Ramos (cell line): Measurements from ENCODE around the gene SCAF4.
"Not testable (repeated sequence)": the region's sequence is repeated elsewhere in the genome, so short reads cannot be mapped to it uniquely, and the experiment has no call there.

Source experiments
- in situ Hi-C: fragments of 300-500 bp; cut with MboI; formaldehyde crosslinking; loops from one replicate; pipeline ENCODE4 v1.14.3; 2022; ENCODE audit warnings: low sequenced_read_pairs; ENCODE audit not compliant: unreplicated experiment

SCAF4 gene

DNA sequence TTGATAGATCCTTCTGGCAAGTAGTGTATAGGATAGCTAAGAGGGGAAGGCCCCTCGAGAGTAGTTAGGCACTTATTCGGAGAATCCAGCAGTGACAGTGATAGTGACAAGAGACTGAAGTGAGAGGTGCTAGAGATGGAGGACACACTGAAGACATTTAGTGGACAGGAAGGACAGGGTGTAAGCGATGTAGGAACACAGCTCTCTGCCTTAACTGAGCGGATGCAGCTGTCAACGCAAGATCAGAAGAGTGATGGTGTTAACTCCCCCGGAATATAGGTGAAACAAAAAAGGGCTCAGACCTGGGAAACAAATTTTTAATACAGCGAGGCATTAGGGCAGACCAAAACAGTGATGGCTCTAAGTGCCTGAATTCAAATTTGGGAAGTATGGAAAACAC is 56.6 kb downstream of the SCAF4 start:
- in situ Hi-C loops, result no loop called here

DNA sequence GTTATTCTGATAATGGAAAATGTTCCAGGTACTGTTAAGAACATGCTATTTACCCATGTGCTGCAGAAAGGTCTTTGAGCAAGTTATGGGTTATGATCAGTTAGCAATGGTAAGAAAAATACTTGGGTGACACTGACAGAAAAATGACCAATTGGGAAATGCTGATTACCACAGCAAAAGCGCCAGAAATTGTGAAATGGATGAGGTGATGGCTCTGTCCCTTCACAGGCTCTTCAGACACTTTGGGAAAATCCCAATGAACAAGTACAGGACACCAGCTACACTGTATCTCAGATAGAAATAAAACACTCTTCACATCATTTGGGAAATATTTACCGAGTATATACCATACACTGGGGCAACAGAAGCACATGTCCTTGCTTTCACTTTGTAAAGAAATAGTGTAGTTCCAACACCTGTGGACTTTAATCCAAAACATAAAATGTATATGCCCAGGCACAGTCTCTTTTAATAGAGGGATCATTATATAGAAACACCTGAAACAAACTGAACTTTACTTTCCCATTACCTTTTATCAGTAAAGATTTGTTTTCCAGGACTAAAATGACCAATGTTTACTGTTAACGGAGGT is 58.5 kb downstream of the SCAF4 start:
- in situ Hi-C loops, result no loop called here

DNA sequence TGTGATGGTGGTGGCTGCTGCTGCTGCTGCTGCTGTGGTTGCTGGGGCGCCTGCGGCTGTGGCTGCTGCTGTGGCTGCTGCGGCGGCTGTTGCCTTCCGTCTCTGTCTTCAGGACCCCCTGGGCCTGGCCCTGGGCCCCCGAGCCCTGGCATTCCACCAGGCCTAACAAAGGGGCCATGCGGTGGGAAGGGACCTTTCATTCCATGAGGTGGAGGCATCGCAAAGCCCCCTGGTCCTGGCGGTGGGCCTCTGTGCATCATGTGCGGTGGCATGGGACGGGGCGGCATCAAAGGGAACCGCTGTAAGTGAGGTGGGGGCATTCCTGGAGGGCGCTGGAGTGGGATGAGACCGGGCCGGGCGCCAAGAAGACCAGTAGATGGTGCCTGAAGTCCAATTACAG is 60.0 kb downstream of the SCAF4 start:
- in situ Hi-C loops, result no loop called here

DNA sequence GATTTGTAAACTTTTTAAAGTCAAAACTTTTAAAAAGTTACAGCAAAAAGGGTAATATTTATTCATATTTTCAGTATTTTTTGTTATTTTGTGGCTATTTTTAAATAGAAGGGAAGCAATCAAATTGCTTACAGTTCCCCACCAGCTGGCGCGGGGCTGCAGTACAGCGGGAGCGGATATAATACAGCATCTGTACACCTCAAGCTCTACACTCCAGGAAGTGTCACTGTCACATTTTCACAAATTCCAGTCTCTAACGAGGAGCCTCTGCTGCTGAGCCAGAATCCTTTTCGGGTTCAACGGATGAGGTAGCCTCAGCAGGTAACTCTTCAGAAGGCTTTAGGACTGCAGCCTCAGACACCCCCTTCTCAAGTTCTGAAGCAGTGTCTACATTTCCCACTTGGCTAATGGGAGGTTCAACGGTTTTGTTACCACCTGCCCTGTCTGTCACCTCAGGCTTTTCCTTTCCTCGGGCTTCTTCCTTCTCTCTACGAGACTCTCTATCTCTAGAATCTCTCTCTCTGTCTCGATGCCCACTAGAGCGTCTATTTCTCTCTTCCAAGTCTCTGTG is 60.7 kb downstream of the SCAF4 start:
- in situ Hi-C loops, result no loop called here

DNA sequence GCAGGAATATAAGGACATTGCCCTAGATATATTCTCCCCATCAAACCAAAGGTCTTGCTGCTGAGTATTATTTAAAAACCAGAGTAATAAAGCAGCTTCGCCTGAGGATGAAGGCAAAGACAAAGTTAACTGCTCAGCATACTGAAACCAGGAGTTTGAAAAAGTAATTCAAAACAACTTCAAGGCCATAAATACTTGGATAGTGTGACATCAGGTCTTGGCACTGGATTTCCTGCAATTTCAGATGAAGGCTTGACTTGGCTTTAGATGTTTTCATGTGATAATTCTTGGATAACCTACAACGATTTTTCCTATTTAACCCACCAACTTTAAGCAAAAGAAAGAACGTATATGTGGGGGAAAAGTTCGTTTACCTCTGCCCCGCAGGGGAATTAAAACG is 61.8 kb downstream of the SCAF4 start:
- in situ Hi-C loops, result no loop called here

DNA sequence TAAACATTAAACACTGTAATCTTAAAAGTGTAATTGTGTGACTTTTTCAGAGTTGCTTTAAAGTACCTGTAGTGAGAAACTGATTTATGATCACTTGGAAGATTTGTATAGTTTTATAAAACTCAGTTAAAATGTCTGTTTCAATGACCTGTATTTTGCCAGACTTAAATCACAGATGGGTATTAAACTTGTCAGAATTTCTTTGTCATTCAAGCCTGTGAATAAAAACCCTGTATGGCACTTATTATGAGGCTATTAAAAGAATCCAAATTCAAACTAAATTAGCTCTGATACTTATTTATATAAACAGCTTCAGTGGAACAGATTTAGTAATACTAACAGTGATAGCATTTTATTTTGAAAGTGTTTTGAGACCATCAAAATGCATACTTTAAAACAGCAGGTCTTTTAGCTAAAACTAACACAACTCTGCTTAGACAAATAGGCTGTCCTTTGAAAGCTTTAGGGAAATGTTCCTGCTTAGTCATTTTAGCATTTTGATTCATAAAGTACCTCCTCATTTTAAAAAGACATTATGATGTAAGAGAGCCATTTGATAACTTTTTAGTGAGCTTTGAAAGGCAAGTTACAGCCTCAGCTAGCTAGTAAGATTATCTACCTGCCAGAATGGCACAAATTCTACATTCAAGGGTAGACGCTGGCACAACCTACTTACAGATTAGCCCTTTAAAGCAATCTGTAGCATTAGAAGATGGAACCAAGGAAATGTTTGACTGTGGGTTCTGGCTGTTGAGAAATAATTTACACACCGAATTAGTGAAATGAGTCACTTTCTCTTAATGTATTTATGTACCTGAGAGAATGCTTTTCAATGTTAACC is 63.0 kb downstream of the SCAF4 start:
- in situ Hi-C loops, result no loop called here

DNA sequence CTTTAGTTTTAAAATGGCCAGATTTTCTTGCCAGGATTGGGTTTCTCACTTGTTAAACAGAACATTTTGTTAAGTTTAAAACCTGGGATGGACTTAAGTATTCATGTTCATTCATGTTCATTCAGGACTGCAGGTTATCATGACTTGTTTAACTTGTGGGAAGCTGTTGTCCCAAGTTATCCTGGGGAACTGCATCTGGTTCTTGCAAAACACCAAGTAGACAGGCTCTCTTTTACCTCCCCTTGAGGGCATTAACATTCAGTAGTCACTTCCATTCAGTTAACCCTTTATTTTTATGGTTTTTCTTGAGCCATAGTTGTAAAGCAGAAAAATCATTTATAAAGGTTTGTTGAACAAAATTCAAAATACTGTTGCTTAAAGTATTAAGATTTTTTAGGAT is 64.3 kb downstream of the SCAF4 start:
- in situ Hi-C loops, result no loop called here

DNA sequence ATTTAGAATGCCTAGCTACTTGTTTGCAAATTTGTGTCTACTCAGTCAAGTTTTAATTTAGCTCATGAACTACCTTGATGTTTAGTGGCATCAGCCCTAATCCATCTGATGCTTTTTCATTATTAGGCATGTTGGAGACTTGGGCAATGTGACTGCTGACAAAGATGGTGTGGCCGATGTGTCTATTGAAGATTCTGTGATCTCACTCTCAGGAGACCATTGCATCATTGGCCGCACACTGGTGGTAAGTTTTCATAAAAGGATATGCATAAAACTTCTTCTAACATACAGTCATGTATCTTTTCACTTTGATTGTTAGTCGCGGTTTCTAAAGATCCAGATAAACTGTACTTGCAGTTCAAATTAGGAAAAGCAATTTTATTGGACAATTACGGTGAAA is 64.8 kb downstream of the SCAF4 start:
- in situ Hi-C loops, result no loop called here

DNA sequence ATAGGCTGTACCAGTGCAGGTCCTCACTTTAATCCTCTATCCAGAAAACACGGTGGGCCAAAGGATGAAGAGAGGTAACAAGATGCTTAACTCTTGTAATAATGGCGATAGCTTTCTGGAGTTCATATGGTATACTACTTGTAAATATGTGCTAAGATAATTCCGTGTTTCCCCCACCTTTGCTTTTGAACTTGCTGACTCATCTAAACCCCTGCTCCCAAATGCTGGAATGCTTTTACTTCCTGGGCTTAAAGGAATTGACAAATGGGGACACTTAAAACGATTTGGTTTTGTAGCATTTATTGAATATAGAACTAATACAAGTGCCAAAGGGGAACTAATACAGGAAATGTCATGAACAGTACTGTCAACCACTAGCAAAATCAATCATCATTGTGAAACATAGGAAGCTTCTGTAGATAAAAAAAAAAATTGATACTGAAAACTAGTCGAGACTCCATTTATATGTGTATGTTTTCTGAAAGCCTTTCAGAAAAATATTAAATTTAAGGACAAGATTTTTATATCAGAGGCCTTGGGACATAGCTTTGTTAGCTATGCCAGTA is 65.4 kb downstream of the SCAF4 start:
- in situ Hi-C loops, result no loop called here

DNA sequence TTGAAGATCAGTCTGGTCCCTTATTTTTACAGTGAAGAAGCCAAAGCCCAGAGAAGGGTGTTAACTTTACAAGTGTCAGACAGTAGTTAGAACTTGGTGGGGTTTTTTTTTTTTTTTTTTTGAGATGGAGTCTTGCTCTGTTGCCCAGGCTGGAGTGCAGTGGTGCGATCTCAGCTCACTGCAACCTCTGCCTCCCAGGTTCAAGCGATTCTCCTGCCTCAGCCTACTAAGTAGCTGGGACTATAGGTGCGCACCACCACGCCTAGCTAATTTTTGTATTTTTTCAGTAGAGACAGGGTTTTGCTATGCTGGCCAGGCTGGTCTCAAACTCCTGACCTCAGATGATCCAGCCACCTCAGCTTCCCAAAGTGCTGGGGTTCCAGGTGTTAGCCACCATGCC is 66.0 kb downstream of the SCAF4 start:
- in situ Hi-C loops, result not testable (repeated sequence)

DNA sequence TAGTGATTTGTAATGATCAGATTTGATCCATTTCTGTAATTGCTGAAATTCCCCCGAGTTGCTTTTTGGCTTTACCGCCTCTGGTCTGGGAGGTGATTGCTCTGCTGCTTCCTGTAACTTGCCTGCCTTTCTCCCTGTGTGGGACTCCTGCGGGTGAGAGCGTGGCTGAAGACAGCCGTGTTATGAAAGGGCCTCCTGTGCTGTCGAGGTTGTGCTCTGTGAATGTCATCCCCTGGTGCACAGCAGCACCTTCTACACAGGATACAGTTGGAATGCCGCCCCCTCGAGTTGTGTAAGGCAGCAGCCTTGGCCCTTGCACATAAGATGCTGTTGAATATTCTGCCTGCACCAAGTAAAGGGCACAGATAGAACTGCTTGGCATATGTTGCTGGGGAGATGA is 66.5 kb downstream of the SCAF4 start:
- in situ Hi-C loops, result no loop called here

DNA sequence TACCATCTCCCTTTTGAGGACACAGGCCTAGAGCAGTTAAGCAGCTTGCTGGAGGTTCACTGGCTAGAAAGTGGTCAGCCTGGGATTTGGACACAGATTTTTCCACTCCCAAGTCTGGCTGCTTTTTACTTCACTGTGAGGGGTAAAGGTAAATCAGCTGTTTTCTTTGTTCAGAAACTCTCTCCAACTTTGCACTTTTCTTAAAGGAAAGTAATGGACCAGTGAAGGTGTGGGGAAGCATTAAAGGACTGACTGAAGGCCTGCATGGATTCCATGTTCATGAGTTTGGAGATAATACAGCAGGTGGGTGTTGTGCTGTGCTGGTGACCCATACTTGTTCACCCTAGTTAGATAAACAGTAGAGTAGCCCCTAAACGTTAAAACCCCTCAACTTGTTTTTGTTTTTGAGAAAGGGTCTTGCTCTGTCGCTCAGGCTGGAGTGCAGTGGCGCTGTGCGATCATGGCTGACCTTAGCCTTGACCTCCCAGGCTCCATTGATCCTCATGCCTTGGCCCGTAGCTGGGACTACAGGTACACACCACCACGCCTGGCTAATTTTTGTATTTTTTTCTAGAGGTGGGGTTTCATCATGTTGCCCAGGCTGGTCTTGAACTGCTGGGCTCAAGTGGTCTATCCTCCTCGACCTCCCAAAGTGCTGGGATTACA is 68.2 kb downstream of the SCAF4 start:
- in situ Hi-C loops, result no loop called here

DNA sequence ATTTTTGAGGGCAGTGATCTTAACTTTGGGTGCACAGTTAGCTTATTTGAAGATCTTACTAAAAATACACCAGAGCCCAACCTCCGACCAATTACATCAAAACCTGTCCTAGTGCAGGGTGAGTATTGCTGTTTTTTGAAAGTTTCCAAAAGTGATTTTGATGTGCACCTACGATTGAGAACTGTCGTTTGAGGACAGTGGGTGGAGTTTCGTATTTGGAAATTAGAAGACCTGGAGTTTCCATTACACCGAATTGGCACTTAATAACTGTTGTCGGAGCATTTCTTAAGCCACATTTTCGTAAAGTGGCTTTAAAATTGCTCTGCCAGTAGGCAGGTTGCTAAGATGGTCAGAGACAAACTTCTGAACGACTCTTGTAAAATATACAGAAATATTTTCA is 71.3 kb downstream of the SCAF4 start:
- in situ Hi-C loops, result no loop called here

DNA sequence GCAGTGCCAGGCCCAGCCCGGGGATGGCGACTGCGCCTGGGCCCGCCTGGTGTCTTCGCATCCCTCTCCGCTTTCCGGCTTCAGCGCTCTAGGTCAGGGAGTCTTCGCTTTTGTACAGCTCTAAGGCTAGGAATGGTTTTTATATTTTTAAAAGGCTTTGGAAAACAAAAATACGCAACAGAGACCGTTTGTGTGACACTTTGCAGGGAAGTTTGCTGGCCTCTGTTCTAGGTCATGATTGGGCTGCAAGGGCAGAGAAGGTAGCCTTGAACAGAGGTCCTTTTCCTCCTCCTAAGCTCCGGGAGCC is 71.7 kb downstream of the SCAF4 start:
- in situ Hi-C loops, result no loop called here

DNA sequence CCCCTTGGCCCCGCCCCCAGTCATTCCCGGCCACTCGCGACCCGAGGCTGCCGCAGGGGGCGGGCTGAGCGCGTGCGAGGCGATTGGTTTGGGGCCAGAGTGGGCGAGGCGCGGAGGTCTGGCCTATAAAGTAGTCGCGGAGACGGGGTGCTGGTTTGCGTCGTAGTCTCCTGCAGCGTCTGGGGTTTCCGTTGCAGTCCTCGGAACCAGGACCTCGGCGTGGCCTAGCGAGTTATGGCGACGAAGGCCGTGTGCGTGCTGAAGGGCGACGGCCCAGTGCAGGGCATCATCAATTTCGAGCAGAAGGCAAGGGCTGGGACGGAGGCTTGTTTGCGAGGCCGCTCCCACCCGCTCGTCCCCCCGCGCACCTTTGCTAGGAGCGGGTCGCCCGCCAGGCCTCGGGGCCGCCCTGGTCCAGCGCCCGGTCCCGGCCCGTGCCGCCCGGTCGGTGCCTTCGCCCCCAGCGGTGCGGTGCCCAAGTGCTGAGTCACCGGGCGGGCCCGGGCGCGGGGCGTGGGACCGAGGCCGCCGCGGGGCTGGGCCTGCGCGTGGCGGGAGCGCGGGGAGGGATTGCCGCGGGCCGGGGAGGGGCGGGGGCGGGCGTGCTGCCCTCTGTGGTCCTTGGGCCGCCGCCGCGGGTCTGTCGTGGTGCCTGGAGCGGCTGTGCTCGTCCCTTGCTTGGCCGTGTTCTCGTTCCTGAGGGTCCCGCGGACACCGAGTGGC is 72.2 kb downstream of the SCAF4 start, which contains the start of gene SOD1:
Gene SOD1 (plus strand): TSS at position 158 of the 723 bp plus-strand sequence. CDS start 77 bp downstream, at position 235.
- in situ Hi-C loops, result no loop called here

DNA sequence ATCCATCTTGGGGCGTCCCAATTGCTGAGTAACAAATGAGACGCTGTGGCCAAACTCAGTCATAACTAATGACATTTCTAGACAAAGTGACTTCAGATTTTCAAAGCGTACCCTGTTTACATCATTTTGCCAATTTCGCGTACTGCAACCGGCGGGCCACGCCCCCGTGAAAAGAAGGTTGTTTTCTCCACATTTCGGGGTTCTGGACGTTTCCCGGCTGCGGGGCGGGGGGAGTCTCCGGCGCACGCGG is 72.7 kb downstream of the SCAF4 start:
- in situ Hi-C loops, result no loop called here

DNA sequence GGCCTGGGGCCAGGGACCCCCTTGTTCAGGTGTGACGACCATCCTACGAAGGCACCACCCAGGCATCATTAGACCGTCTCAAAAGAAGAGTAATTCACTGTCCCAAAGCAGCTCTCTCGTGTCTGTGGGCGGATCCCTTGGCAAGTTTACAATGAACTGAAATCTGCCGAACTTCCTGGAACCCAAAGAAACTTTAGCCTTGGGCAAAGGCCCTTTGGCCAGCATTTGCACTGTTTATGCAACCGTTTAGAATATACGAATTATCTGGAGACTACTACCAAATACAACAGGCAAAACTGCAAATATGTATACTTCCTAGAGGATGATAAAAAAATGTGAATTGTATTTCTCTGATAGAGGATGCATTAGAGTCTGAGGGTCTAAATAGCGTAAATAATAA is 73.9 kb downstream of the SCAF4 start:
- in situ Hi-C loops, result no loop called here

DNA sequence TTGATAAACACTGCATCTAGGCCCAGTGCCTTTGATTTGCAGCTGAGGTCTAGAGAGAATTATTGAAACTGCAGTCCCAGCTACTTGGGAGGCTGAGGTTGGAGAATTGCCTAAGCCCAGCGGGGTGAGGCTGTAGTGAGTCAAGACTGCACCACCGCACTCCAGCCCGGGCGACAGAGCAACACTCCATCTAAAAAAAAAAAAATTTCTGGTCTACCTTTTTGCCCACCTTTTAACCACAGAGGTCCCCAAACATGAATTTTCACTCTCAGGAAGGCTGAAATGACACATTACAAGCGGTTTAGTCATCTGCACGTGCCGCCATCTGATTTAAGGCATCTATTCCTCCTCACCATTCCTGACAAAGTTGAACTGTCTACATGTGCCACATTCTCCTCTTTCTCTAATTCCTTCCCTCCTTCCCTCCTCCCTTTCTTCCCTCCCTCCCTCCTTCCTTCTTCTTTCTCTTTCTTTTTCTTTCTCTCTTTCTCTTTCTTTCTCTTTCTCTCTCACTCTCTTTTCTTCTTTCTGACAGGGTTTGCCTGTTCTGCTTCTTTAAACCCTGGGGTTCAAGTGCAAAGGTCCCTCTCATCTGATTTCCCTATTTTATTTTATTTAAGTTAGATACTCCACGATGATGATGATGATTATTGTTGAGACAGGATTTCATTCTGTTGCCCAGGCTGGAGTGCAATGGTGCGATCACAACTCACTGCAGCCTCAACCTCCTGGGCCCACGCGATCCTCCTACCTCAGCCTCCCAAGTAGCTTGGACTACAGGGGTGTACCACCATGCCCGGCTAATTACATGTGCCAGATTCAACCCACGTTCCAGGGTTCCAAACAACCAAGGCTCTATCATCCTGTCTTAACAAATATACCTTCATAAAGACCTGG is 75.5 kb downstream of the SCAF4 start:
- in situ Hi-C loops, result no loop called here

DNA sequence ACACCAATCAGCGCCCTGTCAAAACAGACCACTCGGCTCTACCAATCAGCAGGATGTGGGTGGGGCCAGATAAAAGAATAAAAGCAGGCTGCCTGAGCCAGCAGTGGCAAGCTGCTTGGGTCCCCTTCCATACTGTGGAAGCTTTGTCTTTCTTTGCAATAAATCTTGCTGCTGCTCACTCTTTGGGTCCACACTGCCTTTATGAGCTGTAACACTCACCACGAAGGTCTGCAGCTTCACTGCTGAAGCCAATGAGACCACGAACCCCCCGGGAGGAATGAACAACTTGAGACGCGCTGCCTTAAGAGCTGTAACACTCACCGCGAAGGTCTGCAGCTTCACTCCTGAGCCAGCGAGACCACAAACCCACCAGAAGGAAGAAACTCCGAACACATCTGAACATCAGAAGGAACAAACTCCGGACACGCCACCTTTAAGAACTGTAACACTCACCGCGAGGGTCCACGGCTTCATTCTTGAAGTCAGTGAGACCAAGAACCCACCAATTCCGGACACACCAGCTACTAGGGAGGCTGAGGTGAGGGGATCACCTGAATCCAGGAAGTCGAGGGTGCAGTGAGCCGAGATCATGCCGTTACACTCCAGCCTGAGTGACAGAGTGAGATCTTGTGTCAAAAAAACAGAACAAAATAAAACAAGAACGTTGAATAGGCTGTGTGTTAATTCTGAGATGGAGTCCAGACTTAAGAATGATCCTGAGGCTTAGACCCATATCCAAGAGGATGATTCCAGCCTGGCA is 76.9 kb downstream of the SCAF4 start:
- in situ Hi-C loops, result not testable (repeated sequence)
